HEK293T (cell line): Measurements from ENCODE around the gene WNT8A.

Source experiments
- CTCF ChIA-PET: fragments of 350-600 bp; formaldehyde crosslinking; extraction: SDS; loops from one replicate; lab custom pipeline; 2021; ENCODE audit warnings: antibody characterized with exemption, inconsistent platforms; lab: Yijun Ruan, JAX
- POLR2A ChIA-PET: fragments of 350-600 bp; formaldehyde crosslinking; extraction: SDS; loops from one replicate; lab custom pipeline; 2020; ENCODE audit warnings: antibody characterized with exemption, inconsistent platforms; lab: Yijun Ruan, JAX
- DNase-seq: peaks from one replicate; pipeline ENCODE4 v3.0.0; 2012; ENCODE audit warnings: mixed read lengths; ENCODE audit errors: extremely low spot score
- ARNT ChIP-seq: fragments of 450-650 bp; IDR thresholded peaks from 2 replicates; pipeline ENCODE4 v1.6.1; 2017; ENCODE audit warnings: mild to moderate bottlenecking
- BHLHE40 ChIP-seq: fragments of 450-650 bp; IDR thresholded peaks from 2 replicates; pipeline ENCODE4 v1.6.1; 2016; ENCODE audit warnings: mild to moderate bottlenecking, moderate library complexity, borderline replicate concordance
- CTBP1 ChIP-seq: fragments of 450-650 bp; IDR thresholded peaks from 2 replicates; pipeline ENCODE4 v1.6.1; 2016; ENCODE audit warnings: borderline replicate concordance
- ELF4 ChIP-seq: fragments of 450-650 bp; IDR thresholded peaks from 2 replicates; pipeline ENCODE4 v1.6.1; 2017; ENCODE audit warnings: antibody characterized with exemption
- FOXA1 ChIP-seq: fragments of 450-650 bp; IDR thresholded peaks from 2 replicates; pipeline ENCODE4 v1.6.1; 2016; ENCODE audit warnings: mild to moderate bottlenecking
- FOXK2 ChIP-seq: fragments of 450-650 bp; IDR thresholded peaks from 2 replicates; pipeline ENCODE4 v1.6.1; 2016; ENCODE audit warnings: mild to moderate bottlenecking
- FOXM1 ChIP-seq: fragments of 450-650 bp; IDR thresholded peaks from 2 replicates; pipeline ENCODE4 v1.6.1; 2017; ENCODE audit warnings: mild to moderate bottlenecking, borderline replicate concordance
- HDGF ChIP-seq: fragments of 450-650 bp; IDR thresholded peaks from 2 replicates; pipeline ENCODE4 v1.6.1; 2017; ENCODE audit warnings: antibody characterized with exemption, borderline replicate concordance
- L3MBTL2 ChIP-seq: fragments of 450-650 bp; conservative IDR thresholded peaks from 2 replicates; pipeline ENCODE4 v1.6.1; 2016; ENCODE audit warnings: mild to moderate bottlenecking
- LEF1 ChIP-seq: fragments of 450-650 bp; IDR thresholded peaks from 2 replicates; pipeline ENCODE4 v1.6.1; 2017; ENCODE audit warnings: mild to moderate bottlenecking, borderline replicate concordance
- NFRKB ChIP-seq: fragments of 450-650 bp; IDR thresholded peaks from 2 replicates; pipeline ENCODE4 v1.6.1; 2016; ENCODE audit warnings: mild to moderate bottlenecking, moderate library complexity
- PKNOX1 ChIP-seq: fragments of 450-650 bp; IDR thresholded peaks from 2 replicates; pipeline ENCODE4 v1.6.1; 2016
- SP1 ChIP-seq: fragments of 450-650 bp; IDR thresholded peaks from 2 replicates; pipeline ENCODE4 v1.6.1; 2017
- SUZ12 ChIP-seq: fragments of 450-650 bp; IDR thresholded peaks from 2 replicates; pipeline ENCODE4 v1.6.1; 2016; ENCODE audit warnings: mild to moderate bottlenecking
- TARDBP ChIP-seq: fragments of 450-650 bp; IDR thresholded peaks from 2 replicates; pipeline ENCODE4 v1.6.1; 2016
- ZNF384 ChIP-seq: fragments of 450-650 bp; IDR thresholded peaks from 2 replicates; pipeline ENCODE4 v1.6.1; 2016

The WNT8A gene

GRCh38 chr5:138139781-138140090 lies 55.9 kb downstream of the WNT8A start:
- CTCF ChIA-PET = interaction anchor here (0.6 to 0.8 kb wide), 2 partner anchors 104 to 204 kb away, joined by 3 to 4 read pairs; no protein-coding TSS in a partner anchor
- DNase-seq = no peak
- POLR2A ChIA-PET = interaction anchor here (1.7 kb wide), 1 partner anchor 39 kb away, joined by 7 read pairs; the partner anchor contains the start of gene KIF20A
- TF ChIP-seq L3MBTL2 = no peak
- TF ChIP-seq SP1 = no peak
- no peak for TF ChIP-seq NFRKB
- TF ChIP-seq LEF1 = no peak
- TF ChIP-seq PKNOX1 = no peak
- TF ChIP-seq FOXK2 = no peak
- no peak for TF ChIP-seq ELF4
- no peak for TF ChIP-seq FOXA1
- TF ChIP-seq HDGF = no peak
- no peak for TF ChIP-seq TARDBP
- TF ChIP-seq FOXM1 = no peak
- TF ChIP-seq BHLHE40 = no peak
- TF ChIP-seq CTBP1 = no peak

GRCh38 chr5:138140268-138140667 lies 56.4 kb downstream of the WNT8A start:
- no peak for DNase-seq
- ChIA-PET CTCF (interaction anchor here (0.6 to 0.8 kb wide), 2 partner anchors 104 to 204 kb away, joined by 3 to 4 read pairs; no protein-coding TSS in a partner anchor), POLR2A (interaction anchor here (1.7 kb wide), 1 partner anchor 39 kb away, joined by 7 read pairs; the partner anchor contains the start of gene KIF20A)
- no peak for TF ChIP-seq SUZ12
- TF ChIP-seq BHLHE40 = no peak
- TF ChIP-seq L3MBTL2 = no peak
- TF ChIP-seq CTBP1 = no peak
- TF ChIP-seq FOXA1 = no peak
- TF ChIP-seq NFRKB = no peak
- no peak for TF ChIP-seq PKNOX1
- no peak for TF ChIP-seq ZNF384
- TF ChIP-seq FOXM1 = no peak
- no peak for TF ChIP-seq TARDBP
- TF ChIP-seq ELF4 = no peak
- no peak for TF ChIP-seq SP1
- no peak for TF ChIP-seq ARNT
- TF ChIP-seq HDGF = no peak
- TF ChIP-seq FOXK2 = no peak
- no peak for TF ChIP-seq LEF1
